Neural progenitor cell (in vitro differentiated cells): ENCODE data around the gene TIRAP.

Source experiments
- EZH2phosphoT487 ChIP-seq: fragments of 200-600 bp; sonication (generic); IDR thresholded peaks from 2 replicates; pipeline ENCODE4 v1.6.1; 2017; ENCODE audit warnings: antibody characterized with exemption
- TF ChIP-seq, protein P1 (sequence below): fragments of 200-600 bp; sonication (generic); IDR thresholded peaks from 2 replicates; pipeline ENCODE4 v1.5.1; 2017; ENCODE audit warnings: antibody characterized with exemption, mild to moderate bottlenecking

DNA sequence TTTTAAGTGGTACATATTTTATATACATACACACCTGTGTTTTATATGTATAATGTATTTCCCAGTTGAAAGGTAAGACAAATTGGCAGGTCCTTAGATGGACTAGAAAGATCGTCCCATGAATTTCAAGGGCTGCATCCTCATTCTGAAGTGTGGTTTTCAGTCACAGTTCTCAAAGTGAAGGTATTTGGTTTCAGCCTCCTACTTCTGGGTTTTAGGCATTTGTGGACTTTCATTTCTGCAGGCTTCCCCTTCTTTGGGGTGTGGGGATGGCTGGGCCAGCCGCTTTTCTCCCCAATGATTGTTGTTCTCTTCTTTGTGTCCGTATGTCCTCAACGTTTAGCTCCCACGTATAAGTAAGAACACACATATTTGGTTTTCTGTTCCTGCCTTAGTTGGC is 30.9 kb downstream of the TIRAP start:
- TF ChIP-seq, protein P1, sequence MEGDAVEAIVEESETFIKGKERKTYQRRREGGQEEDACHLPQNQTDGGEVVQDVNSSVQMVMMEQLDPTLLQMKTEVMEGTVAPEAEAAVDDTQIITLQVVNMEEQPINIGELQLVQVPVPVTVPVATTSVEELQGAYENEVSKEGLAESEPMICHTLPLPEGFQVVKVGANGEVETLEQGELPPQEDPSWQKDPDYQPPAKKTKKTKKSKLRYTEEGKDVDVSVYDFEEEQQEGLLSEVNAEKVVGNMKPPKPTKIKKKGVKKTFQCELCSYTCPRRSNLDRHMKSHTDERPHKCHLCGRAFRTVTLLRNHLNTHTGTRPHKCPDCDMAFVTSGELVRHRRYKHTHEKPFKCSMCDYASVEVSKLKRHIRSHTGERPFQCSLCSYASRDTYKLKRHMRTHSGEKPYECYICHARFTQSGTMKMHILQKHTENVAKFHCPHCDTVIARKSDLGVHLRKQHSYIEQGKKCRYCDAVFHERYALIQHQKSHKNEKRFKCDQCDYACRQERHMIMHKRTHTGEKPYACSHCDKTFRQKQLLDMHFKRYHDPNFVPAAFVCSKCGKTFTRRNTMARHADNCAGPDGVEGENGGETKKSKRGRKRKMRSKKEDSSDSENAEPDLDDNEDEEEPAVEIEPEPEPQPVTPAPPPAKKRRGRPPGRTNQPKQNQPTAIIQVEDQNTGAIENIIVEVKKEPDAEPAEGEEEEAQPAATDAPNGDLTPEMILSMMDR, result no peak
- TF ChIP-seq EZH2phosphoT487, result no peak
